NCI-H2196 treated with DMSO at 0.1 percent for 48 hours (cell line): ENCODE data around the gene SMIM13.

Experiments used
- DNase-seq: peaks from one replicate; lab custom pipeline; 2025; ENCODE audit not compliant: unreplicated experiment; lab: John Stamatoyannopoulos, UW

Gene SMIM13

DNA sequence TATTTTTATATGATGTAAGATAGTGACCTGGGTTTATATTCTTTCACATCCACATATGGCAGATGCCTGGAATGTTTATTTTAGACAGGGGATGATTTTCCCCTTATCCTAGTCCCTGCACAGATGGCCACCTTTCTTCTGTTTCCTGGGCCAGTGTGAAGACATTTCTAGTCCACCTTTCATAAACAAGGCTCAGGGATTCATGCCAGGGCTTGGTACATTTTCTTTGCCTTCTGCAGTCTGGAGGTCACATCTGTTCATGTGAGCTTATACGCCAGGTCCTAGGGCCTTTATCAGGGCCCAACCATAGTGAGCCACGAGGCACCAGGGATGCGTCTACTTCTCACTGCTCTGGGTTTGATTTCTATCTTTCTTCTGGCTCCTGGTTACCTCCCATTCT is 55.9 kb downstream of the SMIM13 start:
- DNase-seq, result no peak

DNA sequence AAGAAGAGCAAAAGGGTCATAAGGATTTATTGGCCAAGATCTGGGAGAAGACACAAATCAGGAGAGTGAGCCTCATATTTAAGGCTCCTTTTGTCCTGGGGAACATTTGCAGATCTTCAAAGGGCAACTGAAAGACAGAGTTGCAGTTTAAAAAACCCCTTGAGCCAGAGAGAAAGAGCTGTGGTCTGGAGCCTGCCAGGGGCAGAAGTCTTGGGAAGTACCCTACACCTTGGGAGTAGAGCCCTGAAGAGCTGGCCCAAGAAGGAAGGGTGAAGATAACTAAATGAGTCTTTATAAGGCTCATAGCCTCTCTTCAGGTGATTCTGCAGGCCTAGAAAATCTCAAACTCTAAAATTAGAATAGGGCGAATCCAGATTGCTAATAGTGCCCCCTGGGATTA is 57.9 kb downstream of the SMIM13 start:
- no peak for DNase-seq

DNA sequence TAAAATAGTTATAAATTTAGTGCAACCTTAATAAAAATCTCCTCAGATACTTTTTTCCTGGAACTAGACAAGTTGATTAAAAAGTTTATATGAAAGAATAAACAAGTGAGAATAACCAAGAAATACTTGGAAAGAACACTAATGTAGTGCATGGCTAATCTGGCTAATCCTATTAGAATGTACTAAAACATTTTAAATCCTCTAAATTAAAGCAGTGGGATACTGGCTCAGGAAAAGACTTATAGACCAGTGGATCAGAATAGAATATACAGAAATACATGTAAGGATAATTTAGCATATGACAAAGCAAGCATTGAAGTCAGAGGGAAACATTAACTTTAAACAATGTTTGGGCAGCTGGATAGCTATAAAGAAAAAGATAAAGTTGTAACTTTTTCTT is 58.9 kb downstream of the SMIM13 start:
- no peak for DNase-seq

DNA sequence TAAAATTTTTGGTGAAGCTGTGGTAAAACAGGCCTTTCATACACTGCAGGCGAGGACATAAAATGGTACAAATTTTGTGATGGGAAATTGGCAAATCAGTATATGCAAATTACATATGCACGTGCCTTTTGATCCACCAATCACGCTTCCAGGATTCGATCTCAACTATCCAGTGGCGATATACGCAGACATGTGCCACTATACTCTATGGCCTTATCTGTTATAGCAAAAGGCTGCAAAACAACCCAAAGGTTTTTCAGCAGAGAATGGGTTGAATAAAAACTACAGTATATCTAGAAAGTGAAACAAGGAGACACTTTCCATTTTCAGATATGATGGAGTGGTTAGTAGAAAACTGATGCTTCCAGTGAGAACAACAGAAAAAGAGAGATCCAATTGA is 59.8 kb downstream of the SMIM13 start:
- no peak for DNase-seq

- no peak for DNase-seq
These were observed 62.0 kb downstream of the SMIM13 start for GRCh38 chr6:11155589-11155988.

DNA sequence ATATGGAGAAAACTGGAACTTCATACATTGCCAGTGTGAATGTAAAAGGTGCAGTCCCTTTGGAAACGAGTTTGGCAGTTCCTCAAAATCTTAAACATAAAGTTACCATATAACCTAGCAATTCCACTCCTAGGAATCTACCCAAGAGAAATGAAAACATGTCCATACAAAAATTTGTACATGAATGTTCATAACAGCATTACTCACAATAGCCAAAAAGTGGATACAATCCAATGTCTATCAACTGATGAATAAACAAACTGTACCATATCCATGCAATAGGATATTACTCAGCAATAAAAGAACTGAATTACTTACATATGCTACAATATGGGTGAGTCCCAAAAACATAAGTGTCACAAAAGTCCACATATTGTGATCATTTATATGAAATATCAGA is 66.6 kb downstream of the SMIM13 start:
- no peak for DNase-seq

DNA sequence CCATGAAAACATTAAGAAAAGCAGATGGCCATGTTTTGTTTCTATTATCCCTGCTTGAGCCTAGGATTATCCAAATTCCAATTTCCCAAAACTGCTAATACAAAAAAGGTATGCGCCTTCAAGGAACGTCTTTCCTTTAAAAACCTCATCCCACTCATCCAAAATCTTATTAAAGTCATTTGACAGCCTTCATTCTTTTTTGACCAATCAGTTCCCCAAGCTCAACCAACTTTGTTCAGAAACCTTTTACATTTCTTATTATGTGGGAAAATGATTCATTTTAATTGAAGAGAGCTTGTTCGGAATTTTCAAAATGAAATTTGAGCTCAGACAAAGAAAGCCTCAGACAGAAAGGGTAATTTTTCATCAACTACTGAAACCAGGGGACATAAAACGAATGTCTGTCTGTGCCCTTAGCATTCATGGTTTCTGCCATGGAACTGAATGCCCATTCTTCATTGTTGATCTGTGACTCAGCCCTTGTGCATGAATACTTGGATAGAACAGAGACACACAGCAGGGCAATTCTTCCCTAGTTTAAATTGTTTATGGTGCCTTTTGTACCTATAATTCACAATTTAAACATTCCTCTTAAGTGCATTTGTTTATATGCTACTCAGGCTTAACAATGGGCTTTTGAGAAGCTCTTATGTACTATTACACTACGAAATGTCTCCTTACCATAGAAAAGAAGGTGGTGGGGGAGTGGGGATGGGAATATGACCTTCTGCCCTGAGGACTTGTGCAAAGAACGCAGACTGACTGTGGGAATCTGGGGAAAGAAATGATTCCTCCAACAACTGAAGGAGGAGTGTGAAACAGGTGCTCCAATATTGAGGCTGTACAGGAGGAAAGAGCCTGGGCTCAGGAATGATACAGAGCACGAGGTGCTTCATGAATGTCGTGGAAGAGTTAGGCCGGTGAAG is 67.7 kb downstream of the SMIM13 start:
- DNase-seq, result no peak

GRCh38 chr6:11162262-11162661 is 68.6 kb downstream of the SMIM13 start:
- no peak for DNase-seq

DNA sequence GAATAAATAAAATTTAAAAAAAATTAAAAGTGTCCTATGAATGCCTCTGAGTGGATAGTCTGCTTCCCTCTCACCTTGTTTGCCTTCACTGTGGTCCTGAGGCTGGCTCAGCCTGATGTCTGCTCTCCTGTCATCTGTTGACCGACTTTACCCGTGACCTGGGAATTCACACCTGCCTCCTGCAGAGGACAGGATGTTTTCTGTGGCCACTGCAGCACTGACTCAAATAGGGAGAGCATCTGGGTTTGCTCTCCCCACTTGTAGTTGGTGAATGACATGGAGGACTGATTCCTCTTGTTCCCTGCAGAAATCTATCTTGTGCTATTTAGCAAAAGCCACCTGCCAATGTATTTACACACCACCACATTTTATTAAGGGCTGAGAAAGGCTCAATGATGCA is 70.3 kb downstream of the SMIM13 start:
- peak; percentile 28 for DNase-seq

GRCh38 chr6:11164717-11165646 is 71.3 kb downstream of the SMIM13 start:
- no peak for DNase-seq

GRCh38 chr6:11166948-11167347 is 73.3 kb downstream of the SMIM13 start:
- no peak for DNase-seq

DNA sequence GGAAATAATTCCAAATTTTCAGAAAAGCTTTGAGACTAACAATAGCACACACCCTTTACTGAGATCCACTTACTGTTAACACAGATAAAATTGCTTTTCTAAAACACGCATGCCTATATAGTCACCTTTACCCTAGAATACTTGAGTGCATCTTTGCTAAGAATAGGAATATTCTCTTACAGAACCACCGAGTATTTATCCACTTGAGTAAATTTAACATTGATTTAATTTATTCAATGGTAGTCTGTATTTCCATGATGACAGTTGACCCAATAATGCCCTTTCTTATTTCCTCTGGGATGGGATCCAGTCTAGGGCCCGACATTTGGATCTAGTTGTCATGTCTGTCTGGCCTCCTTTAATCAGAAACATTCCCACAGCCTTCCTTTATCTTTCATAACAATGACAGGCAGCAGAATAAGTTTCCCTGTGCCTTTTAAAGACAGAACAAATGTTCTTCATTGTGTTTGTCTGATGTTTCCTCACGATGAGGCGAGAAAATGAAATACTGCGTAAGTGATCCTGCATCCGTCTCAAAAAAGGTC is 74.5 kb downstream of the SMIM13 start:
- no peak for DNase-seq

- no peak for DNase-seq
These were observed 78.3 kb downstream of the SMIM13 start for GRCh38 chr6:11171952-11172351.

GRCh38 chr6:11172501-11173327 is 79.1 kb downstream of the SMIM13 start:
- DNase-seq, result no peak

DNA sequence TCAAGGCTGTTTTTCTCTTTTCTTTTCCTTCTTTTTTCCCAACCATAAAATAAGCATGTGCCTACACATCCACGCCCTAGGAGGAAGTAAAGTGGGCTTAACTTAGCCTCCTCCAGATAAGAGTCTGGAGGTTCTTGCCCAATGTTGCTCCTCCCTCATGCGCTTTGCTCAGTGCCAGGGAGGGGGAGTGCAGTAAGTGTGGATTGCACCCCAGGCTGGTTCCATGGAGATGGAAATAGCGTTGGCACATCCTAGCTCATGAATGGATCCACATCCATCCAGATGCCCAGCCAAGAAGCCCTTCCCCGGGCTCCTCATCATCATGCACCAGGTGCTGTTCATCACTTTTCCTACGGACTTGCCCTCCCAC is 80.6 kb downstream of the SMIM13 start:
- no peak for DNase-seq

DNA sequence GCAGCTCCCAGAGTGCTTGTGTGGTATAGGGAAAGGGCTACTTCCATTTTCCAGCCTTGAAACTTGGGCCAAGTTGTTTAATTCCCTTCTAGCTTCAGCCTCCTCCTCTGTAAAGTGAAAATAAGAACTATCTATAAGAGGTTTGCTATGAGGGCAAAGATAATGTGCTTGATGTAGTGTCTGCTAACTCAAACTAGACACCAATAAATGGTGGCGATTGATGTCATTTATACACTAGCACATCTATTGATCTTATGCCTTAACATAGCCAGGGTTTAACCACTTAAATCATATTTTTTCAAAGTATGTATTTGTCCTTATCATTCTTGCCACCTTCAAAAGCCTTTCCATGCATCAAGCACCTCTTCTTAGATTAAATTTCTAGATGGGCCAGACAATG is 83.6 kb downstream of the SMIM13 start:
- no peak for DNase-seq

GRCh38 chr6:11179088-11179418 is 85.4 kb downstream of the SMIM13 start:
- DNase-seq, result no peak

- no peak for DNase-seq
These were observed 86.0 kb downstream of the SMIM13 start for GRCh38 chr6:11179419-11180202.

- no peak for DNase-seq
These were observed 88.0 kb downstream of the SMIM13 start for GRCh38 chr6:11181478-11182136.
